ENCODE data around the gene GGT5. TPM values are rescaled to one million over a fixed set of nuclear protein-coding genes. Genes with fewer than 3 reads are reported as not detected.
A peak's percentile ranks its signal among the peaks of the same experiment; 100 is the strongest.

GGT5 gene
- total and polyA plus RNA-seq, 2 experiments from 2014 or later: 9.8 to 47.4 TPM

GRCh38 chr22:24230911-24231656 lies 13.8 kb downstream of the GGT5 start:
- peak; percentile 40 for DNase-seq (ENCODE audit: low spot score)
- H3K4me2 ChIP-seq: no peak overlapping the region
- no peak overlapping the region for H3K27ac ChIP-seq
- no peaks in the 10 kb centered on the region for H4K20me1 ChIP-seq (ENCODE audit: insufficient read depth, poor library complexity, severe bottlenecking)
- no peaks in the 10 kb centered on the region for H3K9me3 ChIP-seq (ENCODE audit: low read depth)
- no peak overlapping the region for H3K4me3 ChIP-seq
- H3K36me3 ChIP-seq (replicated peaks; ENCODE audit: insufficient read depth, low read depth): no peaks in the 10 kb centered on the region
- no peaks in the 10 kb centered on the region for H3K9me2 ChIP-seq (replicated peaks; ENCODE audit: insufficient read depth)
- H3K79me2 ChIP-seq: no peaks in the 10 kb centered on the region
- H3K4me1 ChIP-seq (ENCODE audit: insufficient read depth): peaks cover 5% of the 10 kb centered on the region
- TF ChIP-seq CTCF (IDR thresholded peaks at IDR 0.05; ENCODE audit: poor library complexity) (peak; percentile 38), EZH2 (IDR thresholded peaks at IDR 0.05; ENCODE audit: borderline replicate concordance) (no peak)
- WGBS (ENCODE audit: low lambda C conversion rate, missing lambda C conversion rate): 52% methylated on average over 18 of the region's 18 CpGs
- no peak overlapping the region for H2AFZ ChIP-seq
- no peaks in the 10 kb centered on the region for H3K27me3 ChIP-seq

- no peaks in the 10 kb centered on the region for H3K9me3 ChIP-seq (ENCODE audit: low read depth)
- no peak for DNase-seq (ENCODE audit: low spot score)
- WGBS (ENCODE audit: low lambda C conversion rate, missing lambda C conversion rate): 97% methylated on average over 14 of the region's 14 CpGs
- H2AFZ ChIP-seq: no peak overlapping the region
- H3K4me1 ChIP-seq (ENCODE audit: insufficient read depth): peaks cover 4% of the 10 kb centered on the region
- H3K27ac ChIP-seq: no peak overlapping the region
- no peak overlapping the region for H3K4me2 ChIP-seq
- H3K4me3 ChIP-seq: no peak overlapping the region
- TF ChIP-seq EZH2phosphoT487 (IDR thresholded peaks at IDR 0.05; ENCODE audit: low read depth, severe bottlenecking, unreplicated experiment) (no peak), CTCF (IDR thresholded peaks at IDR 0.05; ENCODE audit: poor library complexity) (no peak), EZH2 (IDR thresholded peaks at IDR 0.05; ENCODE audit: borderline replicate concordance) (no peak)
- H3K9me2 ChIP-seq (replicated peaks; ENCODE audit: insufficient read depth): no peaks in the 10 kb centered on the region
- no peaks in the 10 kb centered on the region for H4K20me1 ChIP-seq (ENCODE audit: insufficient read depth, poor library complexity, severe bottlenecking)
- no peaks in the 10 kb centered on the region for H3K27me3 ChIP-seq
- H3K79me2 ChIP-seq: no peaks in the 10 kb centered on the region
- no peaks in the 10 kb centered on the region for H3K36me3 ChIP-seq (replicated peaks; ENCODE audit: insufficient read depth, low read depth)
Observed at GRCh38 chr22:24225951-24226350, 18.9 kb downstream of the GGT5 start.

GRCh38 chr22:24225044-24225601 lies 19.8 kb downstream of the GGT5 start:
- no peaks in the 10 kb centered on the region for H3K36me3 ChIP-seq (replicated peaks; ENCODE audit: insufficient read depth, low read depth)
- WGBS (ENCODE audit: low lambda C conversion rate, missing lambda C conversion rate): 94% methylated on average over 12 of the region's 14 CpGs
- H3K9me2 ChIP-seq (replicated peaks; ENCODE audit: insufficient read depth): no peaks in the 10 kb centered on the region
- no peaks in the 10 kb centered on the region for H3K9me3 ChIP-seq (ENCODE audit: low read depth)
- H4K20me1 ChIP-seq (ENCODE audit: insufficient read depth, poor library complexity, severe bottlenecking): no peaks in the 10 kb centered on the region
- H3K27ac ChIP-seq: no peak overlapping the region
- H3K4me1 ChIP-seq (ENCODE audit: insufficient read depth): no peaks in the 10 kb centered on the region
- H3K27me3 ChIP-seq: no peaks in the 10 kb centered on the region
- no peak overlapping the region for H2AFZ ChIP-seq
- TF ChIP-seq EZH2 (IDR thresholded peaks at IDR 0.05; ENCODE audit: borderline replicate concordance) (no peak), CTCF (IDR thresholded peaks at IDR 0.05; ENCODE audit: poor library complexity) (no peak), EZH2phosphoT487 (IDR thresholded peaks at IDR 0.05; ENCODE audit: low read depth, severe bottlenecking, unreplicated experiment) (no peak)
- no peak overlapping the region for H3K4me2 ChIP-seq
- no peak overlapping the region for H3K4me3 ChIP-seq
- no peak for DNase-seq (ENCODE audit: low spot score)
- no peaks in the 10 kb centered on the region for H3K79me2 ChIP-seq

Measured in hepatocyte (in vitro differentiated cells).